HepG2 (cell line): ENCODE measurements around the gene ATP2B3. TPM values are rescaled to one million over a fixed set of nuclear protein-coding genes. Genes with fewer than 3 reads are reported as not detected.
A peak's percentile ranks its signal among the peaks of the same experiment; 100 is the strongest.

ENCODE experiments used
- CBX2 ChIP-seq, 2 experiments: fragments of 200-600 bp in 1 of 2; sonication (generic); formaldehyde crosslinking in 1 of 2; IDR thresholded peaks; 2 replicates each; pipeline versions ENCODE4 v1.7.0 to v1.8.1; 2018 to 2022; ENCODE audit warnings: low read depth in 2 of 2, low read length in 1 of 2, mild to moderate bottlenecking in 1 of 2, missing genetic modification reagents in 1 of 2
- ELK4 ChIP-seq: sonication (generic); formaldehyde crosslinking; IDR thresholded peaks from 2 replicates; pipeline ENCODE4 v1.9.0; 2021; ENCODE audit warnings: missing genetic modification reagents, borderline replicate concordance
- HIC2 ChIP-seq: sonication (generic); formaldehyde crosslinking; IDR thresholded peaks from 2 replicates; pipeline ENCODE4 v1.9.0; 2022; ENCODE audit warnings: low read depth, missing genetic modification reagents
- HMGXB3 ChIP-seq: sonication (generic); formaldehyde crosslinking; IDR thresholded peaks from 2 replicates; pipeline ENCODE4 v1.4.0; 2020; ENCODE audit warnings: missing genetic modification reagents, borderline replicate concordance
- HNRNPL ChIP-seq: fragments of 200-400 bp; formaldehyde crosslinking; IDR thresholded peaks from 2 replicates; pipeline ENCODE4 v1.6.1; 2017; ENCODE audit warnings: mild to moderate bottlenecking, low read depth, low read length
- KLF12 ChIP-seq: sonication (generic); formaldehyde crosslinking; IDR thresholded peaks from 2 replicates; pipeline ENCODE4 v1.4.0; 2020; ENCODE audit warnings: missing genetic modification reagents, borderline replicate concordance
- MBD4 ChIP-seq: IDR thresholded peaks from 2 replicates; pipeline ENCODE4 v1.6.1; 2012; ENCODE audit warnings: low read length, inconsistent platforms, borderline replicate concordance
- PHF5A ChIP-seq: IDR thresholded peaks from one replicate; pipeline ENCODE4 v1.6.1; 2018; ENCODE audit warnings: low read depth, missing genetic modification reagents; ENCODE audit not compliant: unreplicated experiment
- SOX6 ChIP-seq, 2 experiments: fragments of 450-650 bp in 1 of 2; sonication (generic) in 1 of 2; formaldehyde crosslinking in 1 of 2; IDR thresholded peaks; 2 replicates each; pipeline versions ENCODE4 v1.4.0 to v1.6.1; 2017 to 2020; ENCODE audit warnings: antibody characterized with exemption in 1 of 2, mild to moderate bottlenecking in 1 of 2, missing genetic modification reagents in 1 of 2
- TBX3 ChIP-seq: fragments of 450-650 bp; IDR thresholded peaks from 2 replicates; pipeline ENCODE4 v1.6.1; 2017; ENCODE audit warnings: antibody characterized with exemption, mild to moderate bottlenecking, inconsistent platforms, borderline replicate concordance
- TP53 ChIP-seq: sonication (generic); formaldehyde crosslinking; conservative IDR thresholded peaks from 2 replicates; pipeline ENCODE4 v1.4.0; 2020; ENCODE audit warnings: missing genetic modification reagents
- TSC22D2 ChIP-seq: sonication (generic); formaldehyde crosslinking; IDR thresholded peaks from 2 replicates; pipeline ENCODE4 v1.5.1; 2020; ENCODE audit warnings: missing genetic modification reagents, mild to moderate bottlenecking, borderline replicate concordance
- ZC3H4 ChIP-seq: sonication (generic); formaldehyde crosslinking; IDR thresholded peaks from 2 replicates; pipeline ENCODE4 v1.4.0; 2020; ENCODE audit warnings: missing genetic modification reagents, borderline replicate concordance
- ZMAT3 ChIP-seq: sonication (generic); formaldehyde crosslinking; conservative IDR thresholded peaks from 2 replicates; pipeline ENCODE4 v1.7.0; 2021; ENCODE audit warnings: missing genetic modification reagents
- ZNF138 ChIP-seq: sonication (generic); formaldehyde crosslinking; IDR thresholded peaks from 2 replicates; pipeline ENCODE4 v1.5.0; 2020; ENCODE audit warnings: mild to moderate bottlenecking, low read depth, missing genetic modification reagents
- ZNF230 ChIP-seq: sonication (generic); formaldehyde crosslinking; IDR thresholded peaks from 2 replicates; pipeline ENCODE4 v1.4.0; 2020; ENCODE audit warnings: mild to moderate bottlenecking, missing genetic modification reagents
- ZNF292 ChIP-seq: sonication (generic); formaldehyde crosslinking; IDR thresholded peaks from 2 replicates; pipeline ENCODE4 v1.8.1; 2022; ENCODE audit warnings: mild to moderate bottlenecking, low read depth, missing genetic modification reagents, borderline replicate concordance
- ZNF34 ChIP-seq: sonication (generic); formaldehyde crosslinking; IDR thresholded peaks from 2 replicates; pipeline ENCODE4 v1.4.0; 2020; ENCODE audit warnings: mild to moderate bottlenecking, missing genetic modification reagents, borderline replicate concordance
- ZNF792 ChIP-seq: IDR thresholded peaks from 2 replicates; pipeline ENCODE4 v1.6.1; 2016
- ZSCAN22 ChIP-seq: sonication (generic); formaldehyde crosslinking; IDR thresholded peaks from 2 replicates; pipeline ENCODE4 v1.4.0; 2020; ENCODE audit warnings: mild to moderate bottlenecking, missing genetic modification reagents
- polyA plus RNA-seq, 8 experiments: library from polyadenylated mRNA; depleted of rRNA in 3 of 8; stranded (reverse) in 7 of 8; unstranded in 1 of 8; fragments of >200 nt; fragmentation: Illumina TruSeq in 4 of 8; extraction: Trizol in 4 of 8; gene quantifications; 2 replicates each; pipeline versions ENCODE4 v1.2.1 to v1.2.3, GENCODE V29; 2011 to 2016; ENCODE audit warnings: low read depth in 4 of 8, missing spikeins in 1 of 8, mixed read lengths in 1 of 8; ENCODE audit not compliant: insufficient read depth in 1 of 8
- total RNA-seq, 5 experiments: library from RNA; depleted of rRNA; stranded (reverse); fragments of >200 nt; fragmentation: Illumina TruSeq; extraction: Trizol; gene quantifications; 2 replicates each; pipeline ENCODE4 v1.2.3, GENCODE V29; 2016; ENCODE audit warnings: low read depth in 1 of 5

The ATP2B3 gene
- total and polyA plus RNA-seq, 2 of the 13 experiments (the other 11 are each of a cell fraction or from before 2014, with no cell fraction given): not detected

- TF ChIP-seq ZMAT3: no peak
- no peak for TF ChIP-seq TP53 (CRISPR knock-in tag)
- peak; percentile 94 for TF ChIP-seq HNRNPL
- TF ChIP-seq ZNF230 (CRISPR knock-in tag): no peak
- TF ChIP-seq TBX3: no peak
- peak; percentile 93; the same call in 1 of the 2 replicates for TF ChIP-seq ZC3H4 (CRISPR knock-in tag)
- TF ChIP-seq MBD4: no peak
- no peak for TF ChIP-seq ELK4
- TF ChIP-seq SOX6 (IDR thresholded peaks at IDR 0.05): no peak
- peak; percentile 34; the same call in 1 of the 2 replicates for TF ChIP-seq SOX6 (CRISPR knock-in tag; IDR thresholded peaks at IDR 0.05)
- no peak for TF ChIP-seq HMGXB3 (CRISPR knock-in tag)
- TF ChIP-seq ZNF138 (CRISPR knock-in tag): no peak
- TF ChIP-seq ZNF34 (CRISPR knock-in tag): no peak
- TF ChIP-seq KLF12 (CRISPR knock-in tag): 0 out of 2 replicates have a peak, but pooled peaks have one; percentile 43
- peak; percentile 83; the same call in 1 of the 2 replicates for TF ChIP-seq HIC2 (CRISPR knock-in tag)
- TF ChIP-seq ZNF292 (CRISPR knock-in tag): peak; percentile 45; the same call in 1 of the 2 replicates
- no peak for TF ChIP-seq CBX2 (IDR thresholded peaks at IDR 0.05; ENCODE audit: low read depth, low read length)
- TF ChIP-seq CBX2 (CRISPR knock-in tag; IDR thresholded peaks at IDR 0.05; ENCODE audit: low read depth): no peak
- no peak for TF ChIP-seq PHF5A
- TF ChIP-seq ZNF792: peak; percentile 55; the same call in 1 of the 2 replicates
- peak; percentile 45; the same call in 1 of the 2 replicates for TF ChIP-seq TSC22D2 (CRISPR knock-in tag)
- no peak; the same call in 1 of the 2 replicates for TF ChIP-seq ZSCAN22 (CRISPR knock-in tag)
Measured at GRCh38 chrX:153627675-153628111, 110.3 kb downstream of the ATP2B3 start (continued).
